ENCODE results near the gene RASAL2. TPM values are rescaled to one million over a fixed set of nuclear protein-coding genes. Genes with fewer than 3 reads are reported as not detected.

The RASAL2 gene
- total RNA-seq, 2 donors from 2014 or later = 0.02 to 0.11 TPM

DNA sequence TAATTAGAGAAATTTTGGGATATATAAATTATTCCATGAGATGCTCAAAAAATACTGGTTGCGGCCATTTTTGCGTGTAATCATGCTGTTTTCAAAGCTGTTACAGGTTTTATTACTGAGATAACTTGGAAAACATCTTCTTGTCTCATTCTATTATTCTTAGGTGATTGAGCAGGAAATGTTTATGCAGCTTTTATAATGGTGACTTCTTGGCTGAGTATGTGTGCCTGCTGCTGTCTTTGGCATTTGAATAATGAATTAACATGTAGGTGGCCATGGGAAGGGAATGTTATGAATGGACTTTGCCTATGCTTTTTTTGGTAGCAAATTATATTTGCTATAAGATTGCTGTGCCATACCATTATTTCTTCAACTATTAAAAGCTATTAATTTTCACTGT lies 52.5 kb downstream of the RASAL2 start:
- Mint-ChIP-seq H3K27ac (no peak overlapping the region), H3K27me3 (no peaks in the 10 kb centered on the region), H3K4me3 (no peak overlapping the region), H3K9me3 (peaks cover 7% of the 10 kb centered on the region), H3K36me3 (ENCODE audit: low read depth) (no peaks in the 10 kb centered on the region), H3K4me1 (no peaks in the 10 kb centered on the region)
- no peak for ATAC-seq (replicated peaks)

DNA sequence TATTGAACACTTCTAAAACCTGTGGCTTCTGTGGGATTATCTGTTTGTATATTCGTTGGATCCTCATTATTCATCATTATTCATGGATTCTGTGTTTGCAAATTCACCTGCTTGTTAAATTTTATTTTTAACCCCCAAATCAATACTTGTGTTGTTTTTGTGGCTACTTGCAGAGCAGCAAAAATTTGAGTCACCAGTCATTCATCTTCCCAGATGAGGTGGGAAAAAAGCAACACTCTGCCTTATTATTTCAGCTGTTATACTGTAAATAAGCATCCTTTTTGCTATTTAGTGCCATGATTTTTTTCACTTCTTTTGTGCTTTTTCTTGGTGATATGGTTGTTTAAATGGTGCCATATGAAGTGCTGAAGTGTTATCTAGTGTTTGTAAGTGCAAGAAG lies 56.7 kb downstream of the RASAL2 start:
- H3K4me1 Mint-ChIP-seq = no peaks in the 10 kb centered on the region
- H3K36me3 Mint-ChIP-seq (ENCODE audit: low read depth) = no peaks in the 10 kb centered on the region
- H3K27me3 Mint-ChIP-seq = no peaks in the 10 kb centered on the region
- H3K4me3 Mint-ChIP-seq = no peak overlapping the region
- H3K9me3 Mint-ChIP-seq = no peaks in the 10 kb centered on the region
- ATAC-seq (replicated peaks) = no peak
- H3K27ac Mint-ChIP-seq = no peak overlapping the region

DNA sequence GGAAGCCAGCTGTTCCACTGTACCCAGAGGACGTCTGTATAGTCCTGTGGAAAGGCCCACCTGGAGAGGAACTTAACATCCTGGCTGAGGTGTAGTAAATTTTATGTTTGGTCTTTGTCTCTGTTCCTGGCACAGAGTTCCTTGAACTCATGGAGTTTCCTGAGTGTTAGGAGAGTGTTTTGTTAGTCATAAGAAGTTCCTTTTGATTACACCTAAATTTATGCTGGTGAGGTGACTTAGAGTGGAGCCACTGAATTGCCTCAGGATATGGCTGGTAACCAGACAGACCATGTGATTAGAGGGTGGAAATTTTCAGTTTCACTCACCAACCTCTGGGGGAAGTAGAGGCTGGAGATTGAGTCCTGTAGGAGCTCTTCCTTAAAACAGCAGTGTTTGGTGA lies 57.9 kb downstream of the RASAL2 start:
- no peak for ATAC-seq (replicated peaks)
- H3K4me3 Mint-ChIP-seq = no peak overlapping the region
- H3K9me3 Mint-ChIP-seq = no peaks in the 10 kb centered on the region
- H3K27ac Mint-ChIP-seq = no peak overlapping the region
- no peaks in the 10 kb centered on the region for H3K4me1 Mint-ChIP-seq
- no peaks in the 10 kb centered on the region for H3K27me3 Mint-ChIP-seq
- H3K36me3 Mint-ChIP-seq (ENCODE audit: low read depth) = no peaks in the 10 kb centered on the region

DNA sequence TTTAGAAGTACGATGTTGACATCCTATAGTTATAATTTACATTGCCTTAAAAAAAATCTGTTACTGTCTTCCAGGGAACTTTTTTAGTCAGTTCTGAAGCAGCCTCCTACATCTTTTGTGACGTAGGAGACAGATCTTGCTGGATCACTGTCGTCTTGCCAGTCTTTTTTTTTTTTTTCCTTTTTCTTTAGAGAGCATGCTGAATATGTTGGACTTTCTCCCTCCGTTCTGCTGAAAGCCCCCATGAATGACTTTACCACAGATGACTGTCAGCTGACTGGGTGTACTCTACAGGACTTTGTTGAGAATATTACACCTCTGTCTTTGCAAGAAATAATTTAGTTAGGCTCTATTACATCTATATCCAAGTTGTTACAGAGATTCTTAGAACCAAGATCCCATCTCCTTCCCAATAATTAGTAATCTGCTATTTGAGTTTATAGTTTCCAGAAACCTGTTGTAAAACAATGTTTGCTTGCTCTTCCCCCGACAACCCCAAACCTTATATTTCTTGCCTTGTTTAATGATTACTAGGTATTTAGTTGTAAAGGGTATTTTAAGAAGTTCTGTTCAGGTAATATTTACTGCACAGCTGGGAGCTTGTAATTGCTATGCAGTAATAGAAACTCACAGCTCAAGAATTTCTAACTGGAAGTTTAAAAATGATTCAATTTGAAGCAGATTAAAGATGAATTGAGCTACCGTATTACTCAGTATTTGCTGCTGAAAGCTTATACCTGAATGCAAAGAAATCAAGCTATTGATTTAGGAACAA lies 61.8 kb downstream of the RASAL2 start:
- no peaks in the 10 kb centered on the region for H3K4me1 Mint-ChIP-seq
- no peaks in the 10 kb centered on the region for H3K36me3 Mint-ChIP-seq (ENCODE audit: low read depth)
- H3K27me3 Mint-ChIP-seq = no peaks in the 10 kb centered on the region
- ATAC-seq (replicated peaks) = no peak
- no peaks in the 10 kb centered on the region for H3K9me3 Mint-ChIP-seq
- no peak overlapping the region for H3K27ac Mint-ChIP-seq
- no peak overlapping the region for H3K4me3 Mint-ChIP-seq

DNA sequence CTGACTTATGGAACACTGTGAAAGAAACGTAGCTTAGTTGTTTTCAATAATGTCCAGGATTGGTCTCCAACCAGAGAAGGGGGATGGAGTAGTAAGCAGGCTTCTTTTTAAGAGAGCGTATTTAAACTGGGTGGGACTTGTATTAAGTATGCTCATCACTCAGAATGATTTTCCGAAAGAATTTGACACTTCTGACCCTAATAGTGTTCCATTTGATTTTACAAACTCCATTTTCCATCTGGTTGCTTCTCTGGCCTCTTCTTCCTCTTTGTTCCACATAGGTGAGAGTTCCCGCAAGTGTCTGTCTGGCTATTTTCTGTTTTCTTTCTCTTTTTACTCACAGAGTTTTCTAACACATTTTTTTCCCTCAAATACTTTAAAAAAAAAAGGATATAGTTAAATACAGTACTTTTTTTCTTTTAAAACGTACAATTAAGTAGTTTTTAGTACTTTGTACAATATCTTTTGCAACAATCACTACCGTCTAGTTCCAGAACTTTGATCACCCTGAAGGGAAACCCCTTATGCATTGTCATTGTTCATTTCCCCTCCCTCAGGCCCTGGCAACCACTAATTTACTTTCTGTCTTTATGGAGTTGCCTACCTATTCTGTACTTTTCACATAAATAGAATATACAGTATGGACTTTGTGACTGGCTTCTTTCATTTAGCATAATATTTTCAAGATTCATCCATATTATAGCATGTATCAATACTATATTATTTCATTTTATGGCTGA lies 67.0 kb downstream of the RASAL2 start:
- ATAC-seq (replicated peaks) = no peak
- Mint-ChIP-seq H3K27me3 (no peaks in the 10 kb centered on the region), H3K27ac (no peak overlapping the region), H3K9me3 (no peaks in the 10 kb centered on the region), H3K4me3 (no peak overlapping the region), H3K36me3 (ENCODE audit: low read depth) (no peaks in the 10 kb centered on the region), H3K4me1 (no peaks in the 10 kb centered on the region)

DNA sequence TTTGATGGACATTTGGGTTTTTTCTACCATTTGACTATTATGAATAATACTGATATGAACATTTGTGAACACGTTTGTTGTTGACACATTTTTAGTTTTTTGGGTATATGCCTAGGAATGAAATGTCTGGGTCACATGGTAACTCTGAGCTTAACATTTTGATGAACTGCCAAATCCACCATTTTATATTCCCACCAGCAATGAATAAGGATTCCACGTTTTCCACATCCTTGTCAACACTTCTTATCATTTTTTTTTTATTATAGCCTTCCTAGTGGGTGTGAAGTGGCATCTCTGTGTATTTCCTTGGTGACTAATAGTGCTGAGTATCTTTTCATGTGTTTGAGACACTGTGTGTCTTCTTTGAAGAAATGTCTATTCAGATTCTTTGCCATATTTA lies 67.6 kb downstream of the RASAL2 start:
- no peaks in the 10 kb centered on the region for H3K4me1 Mint-ChIP-seq
- no peak for ATAC-seq (replicated peaks)
- H3K27ac Mint-ChIP-seq = no peak overlapping the region
- no peaks in the 10 kb centered on the region for H3K36me3 Mint-ChIP-seq (ENCODE audit: low read depth)
- no peak overlapping the region for H3K4me3 Mint-ChIP-seq
- no peaks in the 10 kb centered on the region for H3K9me3 Mint-ChIP-seq
- H3K27me3 Mint-ChIP-seq = no peaks in the 10 kb centered on the region

DNA sequence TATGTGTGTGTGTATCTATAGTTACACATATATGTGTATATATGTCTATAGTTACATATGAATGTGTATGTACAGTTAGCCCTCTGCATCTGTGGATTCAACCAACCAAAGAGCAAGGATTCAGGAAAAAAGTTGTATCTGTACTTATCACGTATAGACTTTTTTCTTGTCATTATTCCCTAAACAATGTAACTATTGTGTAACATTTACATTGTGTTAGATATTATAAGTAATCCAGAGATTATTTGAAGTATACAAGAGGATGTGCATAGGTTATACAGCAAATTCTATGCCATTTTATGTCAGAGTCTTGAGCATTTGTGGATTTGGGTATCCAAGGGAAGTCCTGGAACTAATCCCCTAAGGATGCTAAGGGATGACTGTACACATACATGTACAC lies 71.3 kb downstream of the RASAL2 start:
- Mint-ChIP-seq H3K27me3 (no peaks in the 10 kb centered on the region), H3K4me1 (no peaks in the 10 kb centered on the region), H3K36me3 (ENCODE audit: low read depth) (no peaks in the 10 kb centered on the region), H3K9me3 (no peaks in the 10 kb centered on the region), H3K4me3 (no peak overlapping the region), H3K27ac (no peak overlapping the region)
- no peak for ATAC-seq (replicated peaks)

DNA sequence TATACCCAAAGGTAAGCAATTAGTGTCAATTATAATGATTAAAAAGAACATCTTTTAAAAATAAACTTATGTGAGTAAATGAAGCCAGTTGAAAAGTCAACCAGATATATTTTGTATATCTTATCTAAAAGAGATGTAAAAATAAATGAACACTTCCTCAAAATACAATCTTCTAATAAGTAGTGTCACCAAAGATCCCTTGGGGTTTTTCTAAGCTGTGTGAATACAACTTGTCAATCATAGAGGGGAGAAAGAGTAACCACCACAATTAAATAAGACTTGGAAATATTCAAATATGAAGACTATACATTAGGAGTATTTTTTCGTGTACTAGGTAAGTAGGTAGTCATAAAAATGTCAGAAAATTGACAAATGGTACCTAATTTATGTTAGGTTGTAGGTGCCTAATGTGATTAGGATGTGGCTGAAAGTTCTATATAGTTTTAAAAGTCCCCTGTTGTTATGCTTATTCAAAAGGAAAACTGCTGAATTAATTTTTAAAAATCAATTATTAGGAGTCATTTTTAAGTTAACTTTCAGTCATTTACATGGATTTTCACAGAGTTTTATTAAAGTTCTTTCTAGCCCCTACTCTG lies 72.6 kb downstream of the RASAL2 start:
- H3K4me1 Mint-ChIP-seq = no peaks in the 10 kb centered on the region
- no peak overlapping the region for H3K4me3 Mint-ChIP-seq
- no peaks in the 10 kb centered on the region for H3K36me3 Mint-ChIP-seq (ENCODE audit: low read depth)
- ATAC-seq (replicated peaks) = no peak
- no peaks in the 10 kb centered on the region for H3K27me3 Mint-ChIP-seq
- no peak overlapping the region for H3K27ac Mint-ChIP-seq
- no peaks in the 10 kb centered on the region for H3K9me3 Mint-ChIP-seq

DNA sequence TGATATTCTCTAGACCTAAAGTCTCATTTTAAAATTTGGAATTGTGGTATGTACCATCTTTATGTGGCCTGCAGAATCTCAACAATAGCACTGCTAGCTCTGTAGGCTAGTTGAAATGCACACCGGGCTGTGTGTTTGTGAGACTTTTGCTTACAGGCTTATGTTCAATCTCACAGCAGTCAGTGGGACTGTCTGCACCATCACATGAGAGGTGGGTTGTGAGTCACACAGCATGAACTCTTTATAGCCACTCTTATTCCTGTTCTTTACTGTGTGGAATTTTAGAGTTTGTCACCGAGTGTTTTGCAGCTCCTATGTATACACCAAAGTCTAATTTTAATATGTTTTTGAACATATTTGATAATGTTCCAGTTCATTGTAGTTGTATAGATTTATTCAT lies 74.6 kb downstream of the RASAL2 start:
- Mint-ChIP-seq H3K4me3 (no peak overlapping the region), H3K27ac (no peak overlapping the region), H3K4me1 (no peaks in the 10 kb centered on the region), H3K36me3 (ENCODE audit: low read depth) (no peaks in the 10 kb centered on the region), H3K27me3 (no peaks in the 10 kb centered on the region), H3K9me3 (no peaks in the 10 kb centered on the region)
- ATAC-seq (replicated peaks) = no peak

DNA sequence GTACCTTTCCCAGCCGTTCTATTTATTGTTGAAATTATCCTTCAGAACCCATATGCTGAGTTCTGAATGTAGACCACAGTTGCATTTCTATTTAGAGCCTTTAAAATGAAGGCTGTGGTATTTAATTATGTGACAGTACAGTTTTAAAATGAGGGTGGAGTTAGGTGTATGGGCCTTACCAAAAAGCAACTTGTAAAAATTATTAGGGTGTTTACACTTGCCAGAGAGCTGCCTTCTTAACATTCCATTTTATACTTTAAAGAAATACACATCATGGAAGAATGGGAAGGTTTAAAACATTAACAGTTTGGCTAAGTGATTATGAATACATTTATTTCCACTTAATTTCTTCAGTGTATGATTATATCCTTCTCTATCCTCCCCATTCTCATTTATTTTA lies 75.7 kb downstream of the RASAL2 start:
- no peak overlapping the region for H3K27ac Mint-ChIP-seq
- H3K4me3 Mint-ChIP-seq = no peak overlapping the region
- no peaks in the 10 kb centered on the region for H3K9me3 Mint-ChIP-seq
- no peak for ATAC-seq (replicated peaks)
- no peaks in the 10 kb centered on the region for H3K27me3 Mint-ChIP-seq
- H3K36me3 Mint-ChIP-seq (ENCODE audit: low read depth) = no peaks in the 10 kb centered on the region
- no peaks in the 10 kb centered on the region for H3K4me1 Mint-ChIP-seq

DNA sequence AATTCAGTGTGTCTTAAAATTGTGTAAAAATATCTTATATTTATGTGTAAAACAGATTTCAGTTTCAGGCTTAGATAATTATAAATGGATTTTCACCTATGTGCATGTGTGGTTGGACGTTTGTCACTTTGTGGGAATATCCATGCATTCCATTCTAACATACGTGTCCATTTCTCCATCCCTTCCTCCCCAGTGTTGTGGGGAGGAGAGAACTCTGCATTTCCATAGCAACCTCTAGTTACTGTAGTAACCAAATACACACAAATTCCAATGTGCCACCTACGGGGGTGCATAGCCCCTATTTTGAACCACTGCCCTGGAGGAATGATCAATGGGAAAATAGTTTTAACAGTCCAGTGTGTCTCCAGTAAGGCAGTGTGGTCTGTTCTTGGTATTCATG lies 79.0 kb downstream of the RASAL2 start:
- no peak overlapping the region for H3K4me3 Mint-ChIP-seq
- H3K27me3 Mint-ChIP-seq = no peaks in the 10 kb centered on the region
- no peaks in the 10 kb centered on the region for H3K4me1 Mint-ChIP-seq
- ATAC-seq (replicated peaks) = no peak
- no peaks in the 10 kb centered on the region for H3K9me3 Mint-ChIP-seq
- H3K36me3 Mint-ChIP-seq (ENCODE audit: low read depth) = no peaks in the 10 kb centered on the region
- H3K27ac Mint-ChIP-seq = no peak overlapping the region

DNA sequence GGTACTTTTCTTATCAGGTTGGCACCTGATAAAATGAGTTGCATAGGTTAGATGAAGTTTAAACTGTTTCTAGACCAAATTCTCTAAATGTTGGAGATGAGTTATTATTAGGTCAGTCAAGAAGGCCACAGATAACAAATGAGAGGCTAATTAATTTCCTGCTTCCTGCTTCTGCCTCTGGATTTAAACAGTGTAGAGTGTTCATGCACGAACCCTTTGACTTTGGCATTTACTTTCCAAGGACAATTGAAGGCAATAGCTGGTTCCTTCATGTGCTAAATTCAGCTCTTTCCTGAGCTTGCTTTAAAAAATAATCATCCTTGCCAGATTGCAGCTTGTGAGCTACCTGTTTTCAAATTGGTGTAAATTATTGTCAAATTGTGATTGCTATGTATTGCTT lies 80.6 kb downstream of the RASAL2 start:
- H3K4me3 Mint-ChIP-seq = no peak overlapping the region

DNA sequence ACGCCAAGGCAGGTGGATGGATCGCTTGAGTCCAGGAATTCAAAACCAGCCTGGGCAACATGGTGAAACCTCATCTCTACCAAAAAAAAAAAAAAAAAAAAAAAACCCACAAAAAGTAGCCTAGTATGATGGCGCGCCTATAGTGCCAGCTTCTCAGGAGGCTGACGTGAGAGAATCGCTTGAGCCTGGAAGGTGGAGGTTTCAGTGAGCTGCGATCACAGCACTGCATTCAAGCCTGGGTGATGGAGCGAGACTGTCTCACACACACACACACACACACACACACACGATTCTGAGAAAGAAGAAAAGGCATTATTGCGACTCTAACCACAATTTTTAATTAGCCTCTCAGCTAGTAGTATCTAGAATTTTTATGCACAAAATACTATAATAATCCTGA lies 86.5 kb downstream of the RASAL2 start:
- Mint-ChIP-seq H3K27me3 (no peaks in the 10 kb centered on the region), H3K27ac (no peak overlapping the region), H3K4me3 (no peak overlapping the region), H3K9me3 (peaks cover 3% of the 10 kb centered on the region), H3K36me3 (ENCODE audit: low read depth) (no peaks in the 10 kb centered on the region), H3K4me1 (no peaks in the 10 kb centered on the region)
- ATAC-seq (replicated peaks) = no peak

More for the DNA sequence above, 80.6 kb downstream of the RASAL2 start:
- Mint-ChIP-seq H3K27me3 (no peaks in the 10 kb centered on the region), H3K4me1 (no peaks in the 10 kb centered on the region), H3K36me3 (ENCODE audit: low read depth) (no peaks in the 10 kb centered on the region), H3K9me3 (no peaks in the 10 kb centered on the region), H3K27ac (no peak overlapping the region)
- no peak for ATAC-seq (replicated peaks)

DNA sequence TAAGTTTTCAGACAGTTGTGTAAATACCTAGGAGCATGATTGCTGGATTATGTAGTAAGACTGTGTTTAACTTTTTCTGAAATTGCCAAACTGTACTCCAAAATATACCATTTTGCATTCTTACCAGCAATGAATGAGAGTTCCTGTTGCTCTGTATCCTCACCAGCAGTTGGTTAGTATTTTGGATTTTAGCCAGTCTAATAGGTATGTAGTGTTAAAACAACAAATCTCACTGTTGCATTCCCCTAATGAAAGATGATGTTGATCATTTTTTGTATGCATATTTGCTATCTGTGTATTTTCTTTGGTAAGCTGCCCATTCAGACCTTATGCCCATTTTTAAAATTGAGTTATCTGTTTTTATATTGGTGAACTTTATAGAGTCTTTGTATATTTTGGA lies 89.9 kb downstream of the RASAL2 start:
- ATAC-seq (replicated peaks) = no peak
- Mint-ChIP-seq H3K4me3 (no peak overlapping the region), H3K9me3 (peaks cover 9% of the 10 kb centered on the region), H3K27me3 (no peaks in the 10 kb centered on the region), H3K27ac (no peak overlapping the region), H3K4me1 (no peaks in the 10 kb centered on the region), H3K36me3 (ENCODE audit: low read depth) (no peaks in the 10 kb centered on the region)

DNA sequence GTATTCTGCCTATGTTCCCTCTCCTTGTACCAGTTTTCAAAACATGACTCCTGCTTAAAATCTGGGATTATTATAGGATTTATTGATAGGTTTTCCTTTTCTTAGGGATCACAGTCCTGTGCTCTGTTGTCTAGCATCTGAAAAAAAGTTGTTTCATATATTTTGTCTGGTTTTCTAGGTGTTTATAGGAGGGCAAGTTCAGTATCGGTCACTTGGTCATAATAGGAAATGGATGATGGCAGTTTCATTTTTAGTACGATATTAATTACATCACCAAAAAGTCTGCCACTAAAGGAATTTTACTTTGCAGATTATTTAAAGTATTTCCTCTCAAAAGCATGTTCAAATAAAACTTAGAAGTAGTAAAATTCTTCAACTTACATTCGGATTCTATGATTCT lies 94.4 kb downstream of the RASAL2 start:
- Mint-ChIP-seq H3K36me3 (ENCODE audit: low read depth) (no peaks in the 10 kb centered on the region), H3K27me3 (no peaks in the 10 kb centered on the region), H3K9me3 (peaks cover 9% of the 10 kb centered on the region), H3K27ac (no peak overlapping the region), H3K4me3 (no peak overlapping the region), H3K4me1 (no peaks in the 10 kb centered on the region)
- no peak for ATAC-seq (replicated peaks)
